ENCODE data around the gene PCDHB15. TPM values are rescaled to one million over a fixed set of nuclear protein-coding genes. Genes with fewer than 3 reads are reported as not detected.

Gene PCDHB15
- total RNA-seq, 2 donors from 2014 or later: 3.2 to 5.3 TPM

DNA sequence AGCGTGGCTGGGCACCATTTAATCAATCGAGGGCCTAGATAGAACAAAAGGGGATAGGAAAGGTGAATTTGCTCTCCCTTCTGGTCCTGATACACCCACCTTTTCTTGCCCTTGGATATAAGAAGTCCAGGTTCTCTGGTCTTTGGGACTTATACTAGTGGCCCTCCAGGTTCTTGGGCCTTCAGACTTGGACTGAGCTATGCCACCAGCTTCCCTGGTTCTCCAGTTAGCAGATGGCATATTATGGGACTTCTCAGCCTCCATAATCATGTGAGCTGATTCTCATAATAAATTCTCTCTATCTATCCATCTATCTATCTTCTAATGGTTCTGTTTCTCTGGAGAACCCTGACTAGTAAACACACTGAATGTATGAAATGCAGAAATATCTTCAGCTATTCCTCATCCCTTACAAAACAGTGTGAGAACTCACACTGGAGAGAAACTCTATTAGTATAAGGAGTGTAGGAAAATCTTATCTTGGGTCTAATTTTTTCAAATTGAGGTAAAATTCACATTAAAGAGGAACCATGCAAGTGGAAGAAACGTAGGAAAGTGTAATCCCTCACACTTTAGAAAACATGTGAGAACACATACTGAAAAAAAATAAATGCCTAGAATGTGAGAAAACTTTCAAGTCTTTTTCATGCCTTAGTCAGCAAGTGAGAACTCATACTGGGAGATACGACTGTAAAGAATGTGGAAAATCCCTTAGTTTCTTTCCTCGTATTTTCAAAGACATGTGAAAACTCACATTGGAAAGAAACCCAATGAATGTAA lies 15.5 kb downstream of the PCDHB15 start:
- TF ChIP-seq, protein P1, sequence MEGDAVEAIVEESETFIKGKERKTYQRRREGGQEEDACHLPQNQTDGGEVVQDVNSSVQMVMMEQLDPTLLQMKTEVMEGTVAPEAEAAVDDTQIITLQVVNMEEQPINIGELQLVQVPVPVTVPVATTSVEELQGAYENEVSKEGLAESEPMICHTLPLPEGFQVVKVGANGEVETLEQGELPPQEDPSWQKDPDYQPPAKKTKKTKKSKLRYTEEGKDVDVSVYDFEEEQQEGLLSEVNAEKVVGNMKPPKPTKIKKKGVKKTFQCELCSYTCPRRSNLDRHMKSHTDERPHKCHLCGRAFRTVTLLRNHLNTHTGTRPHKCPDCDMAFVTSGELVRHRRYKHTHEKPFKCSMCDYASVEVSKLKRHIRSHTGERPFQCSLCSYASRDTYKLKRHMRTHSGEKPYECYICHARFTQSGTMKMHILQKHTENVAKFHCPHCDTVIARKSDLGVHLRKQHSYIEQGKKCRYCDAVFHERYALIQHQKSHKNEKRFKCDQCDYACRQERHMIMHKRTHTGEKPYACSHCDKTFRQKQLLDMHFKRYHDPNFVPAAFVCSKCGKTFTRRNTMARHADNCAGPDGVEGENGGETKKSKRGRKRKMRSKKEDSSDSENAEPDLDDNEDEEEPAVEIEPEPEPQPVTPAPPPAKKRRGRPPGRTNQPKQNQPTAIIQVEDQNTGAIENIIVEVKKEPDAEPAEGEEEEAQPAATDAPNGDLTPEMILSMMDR (IDR thresholded peaks at IDR 0.05): no peak
- DNase-seq (ENCODE audit: low spot score): no peak
- Histone ChIP-seq H3K36me3 (no peaks in the 10 kb centered on the region), H3K27ac (no peak overlapping the region), H3K4me1 (no peaks in the 10 kb centered on the region), H3K9me3 (peaks cover 60 to 100% of the 10 kb centered on the region in 2 donors), H3K27me3 (no peaks in the 10 kb centered on the region), H3K4me3 (no peak overlapping the region)

DNA sequence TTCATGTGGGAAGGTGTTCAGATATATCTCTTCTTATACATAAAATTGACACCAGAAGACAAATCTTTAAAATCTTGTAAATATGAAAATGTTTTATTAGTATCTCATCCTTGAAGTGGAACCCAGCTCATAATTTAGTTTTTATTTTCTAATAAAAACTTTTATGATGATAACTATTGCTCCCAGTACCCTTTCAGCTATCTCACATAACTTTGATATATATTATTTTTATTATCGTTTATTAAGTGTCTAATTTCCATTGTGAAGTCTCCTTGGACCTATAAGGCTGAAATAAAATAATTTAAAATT lies 16.0 kb downstream of the PCDHB15 start:
- no peak overlapping the region for H3K4me3 ChIP-seq
- peaks cover 57 to 100% of the 10 kb centered on the region in 2 donors for H3K9me3 ChIP-seq
- no peak overlapping the region for H3K27ac ChIP-seq
- no peaks in the 10 kb centered on the region for H3K27me3 ChIP-seq
- TF ChIP-seq, protein P1 (IDR thresholded peaks at IDR 0.05): no peak
- H3K4me1 ChIP-seq: no peaks in the 10 kb centered on the region
- DNase-seq (ENCODE audit: low spot score): no peak
- no peaks in the 10 kb centered on the region for H3K36me3 ChIP-seq

DNA sequence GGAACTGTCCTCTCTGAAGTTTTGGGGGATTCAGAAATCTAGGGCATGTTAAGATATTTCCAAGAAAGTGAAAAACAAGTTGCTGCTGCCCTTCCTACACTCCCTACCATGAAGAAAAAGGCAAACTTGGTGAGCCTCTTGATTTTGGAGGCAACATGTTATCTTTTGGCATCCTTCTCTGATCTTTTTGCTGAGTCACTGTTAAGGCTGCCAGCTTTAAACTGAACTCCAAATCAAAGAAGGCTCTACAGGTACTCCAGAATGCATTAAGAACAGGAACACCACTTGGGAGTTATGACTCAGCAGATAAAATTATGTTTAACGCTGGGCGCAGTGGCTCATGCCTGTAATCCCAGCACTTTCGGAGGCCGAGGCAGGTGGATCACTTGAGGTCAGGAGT lies 24.0 kb downstream of the PCDHB15 start:
- TF ChIP-seq, protein P1 (IDR thresholded peaks at IDR 0.05): no peak
- no peak overlapping the region for H3K27ac ChIP-seq

DNA sequence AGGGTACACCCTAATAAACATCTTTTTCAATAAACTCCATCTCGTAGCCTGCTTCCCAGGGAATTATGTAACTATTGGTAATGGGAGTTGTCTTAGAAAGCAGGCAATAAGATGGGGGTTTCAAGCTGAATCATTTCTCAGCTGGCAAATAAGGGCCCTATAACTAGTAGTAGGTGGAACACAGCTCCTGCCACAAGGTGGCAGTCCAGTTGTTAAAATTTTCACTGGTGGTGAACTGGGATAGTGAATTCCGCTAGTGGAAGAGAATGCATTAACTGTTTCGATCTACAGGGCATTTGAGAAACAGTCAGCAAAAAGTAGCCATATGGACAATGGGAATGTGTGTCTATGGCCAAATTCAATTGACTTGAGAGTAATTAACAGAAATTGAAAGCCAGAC lies 27.7 kb downstream of the PCDHB15 start:
- Histone ChIP-seq H3K4me3 (no peak overlapping the region), H3K9me3 (peaks cover 30 to 95% of the 10 kb centered on the region in 2 donors)
- TF ChIP-seq, protein P1 (IDR thresholded peaks at IDR 0.05): no peak

More for the DNA sequence above, 24.0 kb downstream of the PCDHB15 start:
- no peaks in the 10 kb centered on the region for H3K4me1 ChIP-seq
- no peaks in the 10 kb centered on the region for H3K27me3 ChIP-seq
- no peak overlapping the region for H3K4me3 ChIP-seq
- no peak for DNase-seq (ENCODE audit: low spot score)
- peaks cover 24 to 100% of the 10 kb centered on the region in 2 donors for H3K9me3 ChIP-seq
- no peaks in the 10 kb centered on the region for H3K36me3 ChIP-seq

DNA sequence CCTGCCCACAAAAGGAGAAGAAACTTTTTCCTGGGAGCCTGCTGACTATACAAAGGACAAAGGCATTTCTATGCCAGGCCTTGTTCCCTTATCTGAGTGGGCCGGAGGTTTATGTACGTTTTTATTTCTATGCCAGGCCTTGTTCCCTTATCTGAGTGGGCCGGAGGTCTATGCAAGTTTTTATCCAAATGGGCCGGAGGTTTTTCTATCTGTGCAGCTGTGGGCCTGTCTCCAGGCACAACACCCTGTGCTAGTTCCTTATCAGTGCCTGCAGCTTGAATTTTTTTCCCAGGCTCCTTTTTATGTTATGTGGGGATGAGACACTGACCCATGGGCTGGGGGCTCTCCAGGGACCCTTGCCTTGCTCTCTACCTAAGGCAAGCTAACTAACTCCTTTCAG lies 53.2 kb downstream of the PCDHB15 start:
- H3K4me1 ChIP-seq: no peaks in the 10 kb centered on the region
- no peak overlapping the region for H3K4me3 ChIP-seq
- TF ChIP-seq, protein P1 (IDR thresholded peaks at IDR 0.05): no peak
- H3K9me3 ChIP-seq: peaks cover 11 to 96% of the 10 kb centered on the region in 2 donors
- no peaks in the 10 kb centered on the region for H3K27me3 ChIP-seq
- no peak overlapping the region for H3K27ac ChIP-seq
- H3K36me3 ChIP-seq: no peaks in the 10 kb centered on the region
- DNase-seq (ENCODE audit: low spot score): no peak

More for the DNA sequence above, 27.7 kb downstream of the PCDHB15 start:
- no peak overlapping the region for H3K27ac ChIP-seq
- DNase-seq (ENCODE audit: low spot score): no peak
- no peaks in the 10 kb centered on the region for H3K36me3 ChIP-seq
- no peaks in the 10 kb centered on the region for H3K27me3 ChIP-seq
- H3K4me1 ChIP-seq: no peaks in the 10 kb centered on the region

Other genes starting within 250 kb of the PCDHB15 start
- gene PCDHB1, start 194.0 kb upstream of the PCDHB15 start, total RNA-seq: not detected
- 1 to 10 TPM; 1.8 to 2.2 TPM for gene PCDHB2, start 150.8 kb upstream of the PCDHB15 start, total RNA-seq
- gene PCDHB3, start 144.9 kb upstream of the PCDHB15 start, total RNA-seq: under 1 TPM; 0.63 to 0.83 TPM
- gene PCDHB4, start 123.6 kb upstream of the PCDHB15 start, total RNA-seq: 1 to 10 TPM; 1.6 to 2.6 TPM
- 1 to 10 TPM; 3.8 to 4.3 TPM for gene PCDHB5, start 110.2 kb upstream of the PCDHB15 start, total RNA-seq
- under 1 TPM; 0.12 to 0.33 TPM for gene PCDHB6, start 95.3 kb upstream of the PCDHB15 start, total RNA-seq
- 1 to 10 TPM; 1.0 to 1.4 TPM for gene PCDHB7, start 72.8 kb upstream of the PCDHB15 start, total RNA-seq
- gene PCDHB8, start 67.6 kb upstream of the PCDHB15 start, total RNA-seq: 1 to 10 TPM in 1 of 2 donors, under 1 TPM in 1; 0.90 to 1.7 TPM
- 1 to 10 TPM; 5.3 TPM for gene PCDHB16, start 63.0 kb upstream of the PCDHB15 start, total RNA-seq
- 1 to 10 TPM; 1.7 to 2.5 TPM for gene PCDHB9, start 58.2 kb upstream of the PCDHB15 start, total RNA-seq
- gene PCDHB10, start 53.0 kb upstream of the PCDHB15 start, total RNA-seq: 1 to 10 TPM; 2.0 to 2.5 TPM
- 1 to 10 TPM; 1.8 to 2.4 TPM for gene PCDHB11, start 45.8 kb upstream of the PCDHB15 start, total RNA-seq
- 1 to 10 TPM; 1.8 to 2.3 TPM for gene PCDHB12, start 36.7 kb upstream of the PCDHB15 start, total RNA-seq
- gene PCDHB13, start 31.5 kb upstream of the PCDHB15 start, total RNA-seq: 1 to 10 TPM; 4.2 to 5.0 TPM
- gene PCDHB14, start 22.1 kb upstream of the PCDHB15 start, total RNA-seq: 1 to 10 TPM; 4.3 to 5.1 TPM
- gene SLC25A2, start 58.7 kb downstream of the PCDHB15 start, total RNA-seq: not detected
- gene TAF7, start 75.4 kb downstream of the PCDHB15 start, total RNA-seq: 10 to 100 TPM; 73.9 to 82.6 TPM
- 1 to 10 TPM; 1.4 to 2.0 TPM for gene PCDHGA1, start 85.1 kb downstream of the PCDHB15 start, total RNA-seq
- gene PCDHGA2, start 93.4 kb downstream of the PCDHB15 start, total RNA-seq: 1 to 10 TPM; 7.5 to 7.7 TPM
- gene PCDHGA3, start 98.4 kb downstream of the PCDHB15 start, total RNA-seq: 1 to 10 TPM; 7.0 to 8.9 TPM
- 1 to 10 TPM; 2.4 to 3.3 TPM for gene PCDHGB1, start 104.7 kb downstream of the PCDHB15 start, total RNA-seq
- 1 to 10 TPM; 4.4 to 5.7 TPM for gene PCDHGA4, start 109.6 kb downstream of the PCDHB15 start, total RNA-seq
- gene PCDHGB2, start 114.6 kb downstream of the PCDHB15 start, total RNA-seq: 1 to 10 TPM; 5.2 to 6.7 TPM
- 1 to 10 TPM; 4.0 to 5.0 TPM for gene PCDHGA5, start 118.8 kb downstream of the PCDHB15 start, total RNA-seq
- gene PCDHGB3, start 124.8 kb downstream of the PCDHB15 start, total RNA-seq: 1 to 10 TPM; 5.4 to 7.2 TPM
- 1 to 10 TPM; 4.7 to 5.3 TPM for gene PCDHGA6, start 128.5 kb downstream of the PCDHB15 start, total RNA-seq
- gene PCDHGA7, start 137.3 kb downstream of the PCDHB15 start, total RNA-seq: 1 to 10 TPM; 4.9 to 6.1 TPM
- 1 to 10 TPM; 6.3 to 6.4 TPM for gene PCDHGB4, start 142.3 kb downstream of the PCDHB15 start, total RNA-seq
- 1 to 10 TPM; 5.0 to 5.7 TPM for gene PCDHGA8, start 147.2 kb downstream of the PCDHB15 start, total RNA-seq
- gene PCDHGB5, start 152.6 kb downstream of the PCDHB15 start, total RNA-seq: 1 to 10 TPM; 9.7 TPM
- gene PCDHGA9, start 157.4 kb downstream of the PCDHB15 start, total RNA-seq: 1 to 10 TPM; 3.7 to 5.2 TPM
- gene PCDHGB6, start 162.6 kb downstream of the PCDHB15 start, total RNA-seq: 1 to 10 TPM; 5.0 to 7.1 TPM
- gene PCDHGA10, start 167.6 kb downstream of the PCDHB15 start, total RNA-seq: 1 to 10 TPM; 3.1 to 4.8 TPM
- 10 to 100 TPM in 1 of 2 donors, 1 to 10 TPM in 1; 6.0 to 10.5 TPM for gene PCDHGB7, start 172.3 kb downstream of the PCDHB15 start, total RNA-seq
- 1 to 10 TPM; 3.0 to 4.5 TPM for gene PCDHGA11, start 175.7 kb downstream of the PCDHB15 start, total RNA-seq
- gene PCDHGA12, start 185.1 kb downstream of the PCDHB15 start, total RNA-seq: 1 to 10 TPM; 6.2 to 7.7 TPM
- gene PCDHGC3, start 230.6 kb downstream of the PCDHB15 start, total RNA-seq: 10 to 100 TPM; 24.1 to 38.3 TPM
- gene PCDHGC4, start 239.6 kb downstream of the PCDHB15 start, total RNA-seq: 1 to 10 TPM; 1.5 to 1.7 TPM
- 1 to 10 TPM; 1.4 to 1.7 TPM for gene PCDHGC5, start 243.7 kb downstream of the PCDHB15 start, total RNA-seq